ENCODE data around the gene HNRNPM.

The HNRNPM gene

GRCh38 chr19:8444677-8445487 lies at the start of gene HNRNPM:
TSS of gene HNRNPM (plus strand) at chr19:8444975. CDS start at chr19:8444999, 24 bp downstream.
- peak within 1 kb of the TSS; percentile 96 for H3K4me3 ChIP-seq
- TF ChIP-seq Cebpa-rat (IDR thresholded peaks at IDR 0.05): no peak
- H3K4me1 ChIP-seq: peaks cover 40% of the 10 kb centered on the region
- H3K9ac ChIP-seq: peak within 1 kb of the TSS; percentile 100
- no peaks in the 10 kb centered on the region for H3K9me3 ChIP-seq
- peak within 1 kb of the TSS; percentile 100 for H3K27ac ChIP-seq
- H3K27me3 ChIP-seq: no peaks in the 10 kb centered on the region
- peak within 1 kb of the TSS; percentile 86 for H3K4me2 ChIP-seq
- H4K20me1 ChIP-seq: peaks cover 50% of the 10 kb centered on the region
- H3K36me3 ChIP-seq: peaks cover 36% of the 10 kb centered on the region

DNA sequence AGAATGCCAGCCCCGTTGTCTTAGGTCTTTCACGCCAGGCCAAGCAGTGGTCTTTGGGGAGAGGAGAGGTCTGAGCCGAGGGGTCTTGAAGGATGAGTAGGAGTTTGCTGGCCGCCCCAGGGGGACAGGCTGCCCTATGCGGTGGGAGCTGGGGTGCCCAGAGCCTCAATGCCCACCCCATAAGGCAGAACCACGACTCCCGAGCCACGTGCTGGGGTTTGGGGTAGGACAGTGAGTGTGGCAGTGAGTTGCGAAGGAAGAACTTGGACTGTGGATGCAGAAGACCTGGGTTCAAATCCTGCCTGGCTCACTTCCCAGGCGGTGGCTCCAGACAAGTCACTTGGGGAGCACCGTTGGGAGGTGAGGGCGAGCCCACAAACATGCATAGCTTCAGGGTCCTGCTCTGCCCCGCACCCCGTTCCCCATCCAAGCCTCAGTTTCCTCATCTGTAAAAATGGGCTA lies 49.1 kb upstream of the HNRNPM start:
- H3K4me2 ChIP-seq: no peak overlapping the region
- no peaks in the 10 kb centered on the region for H3K27me3 ChIP-seq
- TF ChIP-seq Cebpa-rat (IDR thresholded peaks at IDR 0.05): no peak
- no peak overlapping the region for H3K4me3 ChIP-seq
- H3K36me3 ChIP-seq: peaks cover 28% of the 10 kb centered on the region
- no peak overlapping the region for H3K27ac ChIP-seq
- H4K20me1 ChIP-seq: peaks cover 96% of the 10 kb centered on the region
- no peaks in the 10 kb centered on the region for H3K9me3 ChIP-seq
- H3K4me1 ChIP-seq: peaks cover 65% of the 10 kb centered on the region
- H3K9ac ChIP-seq: no peak overlapping the region

- H4K20me1 ChIP-seq: peaks cover 92% of the 10 kb centered on the region
- no peak overlapping the region for H3K4me2 ChIP-seq
- no peaks in the 10 kb centered on the region for H3K27me3 ChIP-seq
- H3K4me3 ChIP-seq: no peak overlapping the region
- no peak overlapping the region for H3K9ac ChIP-seq
- peaks cover 30% of the 10 kb centered on the region for H3K36me3 ChIP-seq
- H3K27ac ChIP-seq: no peak overlapping the region
- no peak for TF ChIP-seq Cebpa-rat (IDR thresholded peaks at IDR 0.05)
- peaks cover 62% of the 10 kb centered on the region for H3K4me1 ChIP-seq
- no peaks in the 10 kb centered on the region for H3K9me3 ChIP-seq
Observed at GRCh38 chr19:8396185-8396562, 48.6 kb upstream of the HNRNPM start.

GRCh38 chr19:8396563-8397203 lies 48.1 kb upstream of the HNRNPM start:
- Histone ChIP-seq H3K4me2 (peak overlapping the region; percentile 50), H3K9me3 (no peaks in the 10 kb centered on the region), H3K4me1 (peaks cover 57% of the 10 kb centered on the region), H3K27ac (0 out of 2 replicates have a peak overlapping the region, but pooled peaks have one; percentile 38), H4K20me1 (peaks cover 87% of the 10 kb centered on the region), H3K27me3 (no peaks in the 10 kb centered on the region), H3K4me3 (no peak overlapping the region), H3K36me3 (peaks cover 31% of the 10 kb centered on the region), H3K9ac (peak overlapping the region; percentile 48; the same call in 1 of the 2 replicates)
- no peak for TF ChIP-seq Cebpa-rat (IDR thresholded peaks at IDR 0.05)

- TF ChIP-seq Cebpa-rat (IDR thresholded peaks at IDR 0.05): no peak
- Histone ChIP-seq H3K9me3 (no peaks in the 10 kb centered on the region), H3K27me3 (no peaks in the 10 kb centered on the region), H4K20me1 (peaks cover 81% of the 10 kb centered on the region), H3K36me3 (peaks cover 37% of the 10 kb centered on the region), H3K4me2 (peak overlapping the region; percentile 50), H3K27ac (peak overlapping the region; percentile 38; the same call in 1 of the 2 replicates), H3K9ac (peak overlapping the region; percentile 48; the same call in 1 of the 2 replicates), H3K4me1 (peaks cover 51% of the 10 kb centered on the region), H3K4me3 (no peak overlapping the region)
Observed at GRCh38 chr19:8397271-8397670, 47.5 kb upstream of the HNRNPM start.

DNA sequence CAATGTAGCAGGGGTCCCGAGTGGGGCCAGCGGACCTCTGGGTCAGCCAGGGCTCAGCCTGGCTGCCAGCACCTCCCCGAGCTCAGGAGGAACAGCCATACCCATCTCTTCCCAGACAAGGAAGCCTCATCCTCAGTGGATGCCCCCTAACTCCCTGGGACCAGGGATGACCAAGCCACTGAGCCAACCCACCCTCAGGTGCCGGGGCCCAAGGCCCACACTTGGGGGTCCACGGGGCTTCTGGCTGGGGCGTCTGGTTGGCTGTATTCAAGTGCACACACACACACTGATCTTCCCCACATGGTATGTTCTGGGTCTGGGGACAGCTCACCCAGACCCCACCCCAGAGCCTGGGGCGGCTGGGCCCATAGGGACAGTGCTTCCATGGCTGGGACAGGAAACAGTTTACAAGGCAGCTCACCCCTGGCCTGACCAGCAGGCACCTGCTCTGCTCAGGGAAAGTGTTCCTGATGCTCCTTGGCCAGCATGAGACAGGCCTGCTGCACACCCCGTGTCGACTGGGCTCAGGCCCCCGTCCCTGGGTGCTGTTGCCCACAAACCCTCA lies 46.9 kb upstream of the HNRNPM start:
- H3K36me3 ChIP-seq: peaks cover 43% of the 10 kb centered on the region
- peaks cover 45% of the 10 kb centered on the region for H3K4me1 ChIP-seq
- H3K9ac ChIP-seq: peak overlapping the region; percentile 48; the same call in 1 of the 2 replicates
- TF ChIP-seq Cebpa-rat (IDR thresholded peaks at IDR 0.05): no peak
- H3K4me2 ChIP-seq: peak overlapping the region; percentile 50
- peak overlapping the region; percentile 38; the same call in 1 of the 2 replicates for H3K27ac ChIP-seq
- peaks cover 75% of the 10 kb centered on the region for H4K20me1 ChIP-seq
- no peak overlapping the region for H3K4me3 ChIP-seq
- H3K27me3 ChIP-seq: no peaks in the 10 kb centered on the region
- no peaks in the 10 kb centered on the region for H3K9me3 ChIP-seq

GRCh38 chr19:8398311-8398771 lies 46.4 kb upstream of the HNRNPM start:
- Histone ChIP-seq H3K9me3 (no peaks in the 10 kb centered on the region), H3K4me1 (peaks cover 40% of the 10 kb centered on the region), H3K36me3 (peaks cover 48% of the 10 kb centered on the region), H3K9ac (peak overlapping the region; percentile 48; the same call in 1 of the 2 replicates), H3K27me3 (no peaks in the 10 kb centered on the region), H3K27ac (0 out of 2 replicates have a peak overlapping the region, but pooled peaks have one; percentile 19), H3K4me2 (peak overlapping the region; percentile 50), H4K20me1 (peaks cover 70% of the 10 kb centered on the region), H3K4me3 (no peak overlapping the region)
- no peak for TF ChIP-seq Cebpa-rat (IDR thresholded peaks at IDR 0.05)

DNA sequence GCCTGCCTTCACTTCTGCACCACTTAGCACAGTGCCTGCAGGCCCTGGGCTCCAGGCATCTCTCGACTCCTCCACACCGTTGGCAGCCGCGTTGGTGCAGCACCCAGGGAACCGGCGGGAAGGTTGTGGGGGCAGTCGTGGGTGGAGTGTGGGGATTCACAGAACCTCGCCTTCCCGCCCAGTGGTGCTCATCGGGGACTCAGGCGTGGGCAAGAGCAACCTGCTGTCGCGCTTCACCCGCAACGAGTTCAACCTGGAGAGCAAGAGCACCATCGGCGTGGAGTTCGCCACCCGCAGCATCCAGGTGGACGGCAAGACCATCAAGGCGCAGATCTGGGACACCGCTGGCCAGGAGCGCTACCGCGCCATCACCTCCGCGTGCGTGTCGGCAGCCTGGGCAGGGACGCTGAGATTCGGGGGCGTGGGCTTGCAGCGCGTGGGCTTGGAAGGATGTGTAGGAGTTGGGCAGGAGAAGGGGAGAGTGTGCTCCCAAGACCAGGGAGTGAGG lies 45.0 kb upstream of the HNRNPM start:
- Histone ChIP-seq H4K20me1 (peaks cover 56% of the 10 kb centered on the region), H3K4me3 (no peak overlapping the region), H3K27me3 (no peaks in the 10 kb centered on the region), H3K36me3 (peaks cover 62% of the 10 kb centered on the region), H3K9ac (no peak overlapping the region), H3K4me2 (no peak overlapping the region), H3K27ac (no peak overlapping the region), H3K4me1 (peaks cover 28% of the 10 kb centered on the region), H3K9me3 (no peaks in the 10 kb centered on the region)
- TF ChIP-seq Cebpa-rat (IDR thresholded peaks at IDR 0.05): no peak

DNA sequence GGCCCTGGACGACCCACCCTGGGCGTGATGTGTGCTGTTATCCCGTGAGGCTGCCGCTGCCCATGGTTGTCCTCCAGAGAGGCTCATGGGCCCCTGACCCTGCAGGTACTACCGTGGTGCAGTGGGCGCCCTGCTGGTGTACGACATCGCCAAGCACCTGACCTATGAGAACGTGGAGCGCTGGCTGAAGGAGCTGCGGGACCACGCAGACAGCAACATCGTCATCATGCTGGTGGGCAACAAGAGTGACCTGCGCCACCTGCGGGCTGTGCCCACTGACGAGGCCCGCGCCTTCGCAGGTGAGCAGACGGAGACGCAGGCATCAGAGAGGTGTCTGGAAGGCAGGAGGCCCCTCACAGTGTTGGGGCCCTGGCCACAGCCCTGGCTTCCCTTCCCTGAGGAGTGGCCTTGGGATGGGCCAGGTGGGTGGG lies 42.8 kb upstream of the HNRNPM start:
- Histone ChIP-seq H3K4me1 (peaks cover 17% of the 10 kb centered on the region), H3K9ac (no peak overlapping the region), H4K20me1 (peaks cover 33% of the 10 kb centered on the region), H3K4me2 (no peak overlapping the region), H3K9me3 (no peaks in the 10 kb centered on the region), H3K27ac (no peak overlapping the region), H3K4me3 (no peak overlapping the region), H3K36me3 (peaks cover 62% of the 10 kb centered on the region), H3K27me3 (no peaks in the 10 kb centered on the region)
- TF ChIP-seq Cebpa-rat (IDR thresholded peaks at IDR 0.05): no peak
